Mucosa of gallbladder (tissue), 1 donor: ENCODE results near the gene TPPP2. TPM values are rescaled to one million over a fixed set of nuclear protein-coding genes. Genes with fewer than 3 reads are reported as not detected.

Source experiments
- DNase-seq: peaks from one replicate; pipeline ENCODE4 v3.0.0-alpha.2; 2020; ENCODE audit warnings: low spot score
- total RNA-seq: library from RNA; stranded (reverse); gene quantifications from one replicate; pipeline ENCODE4 v1.2.1, GENCODE V29; 2021
- donor health status: DM: no; HTN: no; CAD: no.

The TPPP2 gene
- total RNA-seq, 1 donor from 2014 or later, result 0.81 TPM

- no peak for DNase-seq
These were observed 45.9 kb downstream of the TPPP2 start for GRCh38 chr14:21075719-21076437.

DNA sequence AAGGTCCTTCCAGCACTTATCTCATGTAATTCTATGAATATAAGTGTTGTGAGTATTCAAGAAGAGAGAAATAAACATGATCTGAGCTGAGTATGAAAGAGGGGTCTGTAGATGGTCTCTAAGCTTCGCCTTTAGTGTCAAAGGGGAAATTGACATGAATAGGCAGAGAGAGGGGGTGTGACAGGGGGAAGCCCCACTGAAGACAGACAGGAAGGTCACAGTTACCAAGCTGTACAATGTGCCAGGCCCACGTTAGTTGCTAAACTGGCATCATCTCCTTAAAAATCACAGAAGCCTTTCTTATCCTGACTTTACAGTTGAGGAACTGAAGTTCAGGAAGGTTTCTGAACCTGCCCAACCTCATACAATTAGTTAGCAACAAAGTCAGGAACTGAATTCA, 47.7 kb downstream of the TPPP2 start:
- no peak for DNase-seq

- no peak for DNase-seq
These were observed 48.3 kb downstream of the TPPP2 start for GRCh38 chr14:21078287-21078686.

- no peak for DNase-seq
These were observed 48.7 kb downstream of the TPPP2 start for GRCh38 chr14:21078726-21079125.

- no peak for DNase-seq
These were observed 51.6 kb downstream of the TPPP2 start for GRCh38 chr14:21081521-21082142.

Other genes starting within 250 kb of the TPPP2 start
- gene RNASE6, start 248.9 kb upstream of the TPPP2 start, total RNA-seq, result 17.3 TPM
- 609 TPM for gene RNASE1, start 227.4 kb upstream of the TPPP2 start, total RNA-seq
- 0.52 TPM for gene RNASE3, start 138.8 kb upstream of the TPPP2 start, total RNA-seq
- gene RNASE2, start 74.7 kb upstream of the TPPP2 start, total RNA-seq, result 1.8 TPM
- 57.3 TPM for gene METTL17, start 40.2 kb upstream of the TPPP2 start, total RNA-seq
- not detected for gene SLC39A2, start 30.9 kb upstream of the TPPP2 start, total RNA-seq
- 237 TPM for gene NDRG2, start 5.2 kb upstream of the TPPP2 start, total RNA-seq
- 0.12 TPM for gene RNASE13, start 4.6 kb downstream of the TPPP2 start, total RNA-seq
- 22.1 TPM for gene RNASE7, start 12.1 kb downstream of the TPPP2 start, total RNA-seq
- not detected for gene RNASE8, start 27.6 kb downstream of the TPPP2 start, total RNA-seq
- 124 TPM for gene ARHGEF40, start 40.1 kb downstream of the TPPP2 start, total RNA-seq
- 57.5 TPM for gene ZNF219, start 68.4 kb downstream of the TPPP2 start, total RNA-seq
- 4.3 TPM for gene TMEM253, start 70.8 kb downstream of the TPPP2 start, total RNA-seq
- not detected for gene OR5AU1, start 125.8 kb downstream of the TPPP2 start, total RNA-seq
- 402 TPM for gene HNRNPC, start 239.2 kb downstream of the TPPP2 start, total RNA-seq
- gene RPGRIP1, start 249.9 kb downstream of the TPPP2 start, total RNA-seq, result 0.49 TPM